Stimulated activated CD8-positive, alpha-beta memory T cell treated with anti-CD3 and anti-CD28 coated beads, Interleukin-7, amount 100 ng/mL, for 1 hour (primary cell): ENCODE results near the gene ANKRD23.

ENCODE experiments used
- DNase-seq, 2 donors: peaks; one replicate each; pipeline ENCODE4 v3.0.0-alpha.2; 2020; ENCODE audit warnings: low read depth in 2 of 2

The ANKRD23 gene

DNA sequence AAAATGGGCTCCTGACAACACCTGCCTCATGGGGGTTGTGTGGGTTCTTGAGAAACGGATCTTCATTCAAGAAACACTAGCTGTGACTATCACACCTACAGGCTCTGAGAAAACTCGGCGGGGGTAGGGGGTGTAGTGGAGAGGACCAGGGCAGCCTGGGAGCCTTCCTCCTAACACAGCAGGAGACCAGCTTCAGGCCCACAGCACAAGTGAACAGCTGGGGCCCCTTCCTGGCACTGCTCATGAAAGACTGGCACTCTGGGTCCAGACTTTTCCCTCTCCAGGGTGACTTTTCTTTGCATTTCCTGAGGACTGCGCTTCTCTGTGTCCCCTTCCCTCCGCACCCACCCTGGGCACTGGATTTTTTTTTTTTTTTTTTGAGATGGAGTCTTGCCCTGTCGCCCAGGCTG lies 33.2 kb upstream of the ANKRD23 start:
- DNase-seq: no peak

DNA sequence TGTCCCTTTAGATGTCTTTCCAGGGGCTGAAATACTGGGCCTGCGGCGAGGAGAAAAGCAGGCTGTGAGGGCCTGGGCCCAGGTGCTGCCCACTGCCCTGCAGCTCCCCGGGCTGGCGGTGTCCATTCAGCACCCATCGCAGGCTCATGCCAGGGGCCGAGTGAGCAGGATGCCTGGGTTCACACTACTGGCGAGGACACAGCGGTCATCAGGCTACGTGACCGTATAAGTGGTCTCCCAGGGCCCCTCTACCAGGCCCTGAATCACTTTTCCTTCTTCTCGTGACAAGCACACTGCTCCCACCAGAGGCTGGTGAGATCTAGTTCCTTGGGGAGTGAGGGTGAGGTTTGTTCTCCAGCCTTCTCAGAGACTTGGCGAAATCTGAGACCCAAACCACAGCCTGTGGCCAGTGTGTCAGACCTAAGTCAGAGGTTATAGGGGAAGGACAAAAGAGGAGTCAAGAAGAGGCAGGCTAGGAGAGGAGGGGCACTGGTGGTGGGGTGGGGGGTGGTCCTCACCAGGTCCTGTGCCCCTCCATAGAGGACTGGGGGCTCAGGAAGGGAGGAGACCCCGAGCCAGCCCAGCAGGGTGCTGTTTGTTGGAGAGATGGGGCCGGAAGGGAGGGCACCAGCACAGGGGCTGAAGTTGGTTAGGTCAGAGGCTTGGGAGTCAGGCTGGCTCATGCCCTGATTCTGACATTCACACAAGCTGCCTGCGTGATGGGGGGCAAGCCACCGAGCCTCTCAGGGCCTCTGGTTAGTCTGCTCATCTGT lies 32.6 kb upstream of the ANKRD23 start:
- DNase-seq: no peak

DNA sequence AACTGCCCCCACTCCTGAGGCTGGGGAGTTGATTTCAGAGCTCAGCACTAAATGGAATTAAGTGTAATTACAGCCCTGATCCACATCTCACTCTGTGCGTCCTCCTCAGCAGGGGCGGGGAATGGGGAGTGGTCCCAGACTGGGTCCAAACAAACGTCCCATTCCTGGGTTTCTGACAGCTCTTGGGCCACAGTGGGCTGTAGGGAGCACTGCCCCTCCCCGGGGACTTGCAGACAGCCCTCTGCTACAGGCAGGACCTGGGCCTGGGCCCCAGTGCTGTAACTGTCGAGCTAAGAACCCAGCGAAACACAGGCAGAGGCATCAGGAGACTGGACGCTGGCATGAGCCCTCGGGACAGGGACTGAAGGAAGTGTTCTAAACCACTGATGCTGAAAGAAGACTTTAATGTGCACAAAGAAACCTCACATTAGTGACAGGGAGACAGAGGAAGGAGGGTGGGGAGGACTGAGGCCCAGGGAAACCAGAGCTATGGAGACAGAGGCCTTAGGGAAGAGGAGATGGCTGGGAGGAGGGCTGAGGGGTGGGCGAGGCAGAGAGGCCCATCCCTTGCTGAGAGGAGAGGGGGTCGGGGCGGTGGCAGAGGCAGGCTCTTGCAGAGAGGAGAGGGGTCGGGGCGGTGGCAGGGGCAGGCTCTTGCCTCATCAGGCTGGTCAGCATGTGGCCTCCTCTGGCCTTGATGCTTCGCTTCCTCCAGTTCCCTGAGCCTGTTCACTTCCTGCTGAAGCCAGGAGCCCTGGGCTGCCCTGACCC lies 31.9 kb upstream of the ANKRD23 start:
- no peak for DNase-seq

DNA sequence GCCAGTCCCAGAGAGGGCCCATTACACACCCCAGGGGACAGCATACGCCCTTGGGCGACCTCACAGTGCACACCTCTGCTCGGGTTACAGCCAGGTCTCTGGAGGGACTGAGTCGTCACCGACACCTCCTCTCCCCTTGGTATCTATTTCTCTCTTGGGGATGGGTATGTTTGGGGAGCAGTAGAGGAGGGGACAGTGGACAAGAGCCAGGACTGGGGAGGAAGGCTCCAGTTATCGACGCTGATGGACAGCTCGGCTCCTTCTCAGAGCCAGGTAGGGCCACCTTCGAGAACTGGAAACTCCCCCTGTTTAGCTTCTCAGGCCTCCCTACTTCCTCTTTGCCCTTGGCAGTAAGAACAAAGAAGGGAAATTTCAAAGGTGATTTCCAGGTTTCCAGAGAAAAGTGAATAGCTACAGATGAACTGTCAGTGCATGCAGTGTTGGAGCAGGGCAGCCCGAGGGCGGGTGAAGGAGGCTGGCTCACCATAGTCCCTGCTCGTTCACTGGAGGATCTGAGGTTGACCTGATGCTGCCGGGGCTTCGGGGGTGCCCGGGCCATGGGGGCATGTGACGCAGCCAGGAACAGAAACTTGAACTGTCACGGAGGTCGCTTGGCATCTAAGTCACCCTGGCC lies 30.5 kb upstream of the ANKRD23 start:
- DNase-seq: no peak

DNA sequence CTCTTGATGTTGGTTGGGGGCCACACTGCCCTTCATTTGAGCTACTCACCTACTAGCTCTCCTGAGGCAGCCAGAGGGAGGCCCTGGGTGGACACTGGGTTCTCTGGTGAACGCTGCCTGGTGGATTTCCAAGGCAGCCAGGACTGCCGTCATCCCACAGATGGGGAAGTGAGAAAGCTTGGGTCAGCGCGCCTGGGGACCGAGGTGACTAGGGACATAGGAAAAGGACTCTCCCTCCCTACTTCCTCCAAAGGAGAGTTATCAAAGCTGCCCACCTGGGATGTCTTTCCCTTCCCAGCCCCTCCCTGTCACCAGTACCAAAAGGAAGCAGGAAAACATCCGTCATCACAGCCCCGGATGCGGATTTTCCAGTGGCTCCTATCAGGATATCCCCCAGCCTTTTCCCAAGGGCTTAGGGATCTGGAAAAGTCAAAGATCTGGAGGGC lies 29.9 kb upstream of the ANKRD23 start:
- no peak for DNase-seq

DNA sequence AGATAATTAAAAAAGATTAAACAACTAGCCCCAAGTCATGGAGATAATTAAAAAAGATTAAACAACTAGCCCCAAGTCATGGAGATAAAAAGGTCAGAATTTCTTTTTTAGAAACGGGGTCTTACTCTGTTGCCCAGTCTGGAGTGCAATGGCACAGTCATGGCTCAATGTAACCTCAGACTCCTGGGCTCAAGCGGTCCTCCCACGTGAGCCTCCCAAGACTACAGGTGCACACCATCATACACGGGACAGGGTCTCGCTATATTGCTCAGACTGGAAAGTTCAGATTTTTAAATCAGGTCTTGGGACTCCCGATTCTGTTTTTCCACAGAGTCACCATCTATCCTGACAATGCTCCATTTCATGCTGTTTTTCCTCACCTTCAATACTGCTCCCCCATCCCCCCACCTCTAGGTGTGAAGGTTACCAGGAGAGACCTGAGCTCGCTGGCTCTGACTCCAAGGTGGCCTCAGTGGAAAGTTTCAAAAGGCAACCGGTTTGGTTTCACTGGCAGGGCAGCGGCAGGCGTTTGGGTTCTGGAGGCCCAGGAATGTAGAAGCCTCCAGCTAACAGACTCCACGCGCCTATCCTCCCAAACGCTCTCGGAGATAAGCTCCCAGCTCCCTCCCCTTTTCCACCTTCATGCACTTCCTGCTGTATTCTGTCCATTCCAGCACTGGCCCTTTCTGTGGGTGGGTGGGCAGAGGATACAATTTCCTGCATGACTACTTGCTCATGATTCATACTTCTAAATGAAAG lies 28.9 kb upstream of the ANKRD23 start:
- no peak for DNase-seq

DNA sequence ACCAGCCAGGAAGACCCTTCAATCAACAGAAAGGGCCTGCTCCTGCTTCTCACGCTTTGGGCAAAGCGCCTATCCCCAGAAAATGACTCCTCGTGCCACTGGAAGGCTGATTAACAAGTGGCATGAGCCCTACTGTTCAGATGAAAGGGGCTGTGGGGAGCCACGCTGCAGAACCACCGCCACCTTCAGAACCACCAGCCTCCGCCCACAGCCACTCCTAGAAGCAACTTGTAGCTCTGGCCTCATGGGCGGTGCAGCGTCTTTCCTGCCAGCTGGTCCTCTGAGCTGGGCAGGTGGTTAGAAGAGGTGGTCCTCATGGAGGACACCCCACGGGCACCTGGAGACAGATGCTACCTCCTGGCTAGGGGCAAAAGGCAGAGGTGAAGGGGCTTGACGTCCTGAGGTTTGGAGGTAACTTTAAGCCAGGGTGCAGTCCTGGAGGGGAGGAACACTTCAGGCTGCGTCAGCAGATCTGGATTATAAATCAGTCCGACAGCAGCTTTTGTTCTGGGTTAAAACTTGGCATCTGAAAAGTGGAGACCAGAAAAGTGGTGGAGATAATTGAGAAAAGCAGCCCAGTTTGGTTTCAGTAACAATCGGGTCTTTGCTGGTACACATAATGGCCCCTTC lies 26.9 kb upstream of the ANKRD23 start:
- peak in 1 of 2 donors; percentile 43 for DNase-seq

DNA sequence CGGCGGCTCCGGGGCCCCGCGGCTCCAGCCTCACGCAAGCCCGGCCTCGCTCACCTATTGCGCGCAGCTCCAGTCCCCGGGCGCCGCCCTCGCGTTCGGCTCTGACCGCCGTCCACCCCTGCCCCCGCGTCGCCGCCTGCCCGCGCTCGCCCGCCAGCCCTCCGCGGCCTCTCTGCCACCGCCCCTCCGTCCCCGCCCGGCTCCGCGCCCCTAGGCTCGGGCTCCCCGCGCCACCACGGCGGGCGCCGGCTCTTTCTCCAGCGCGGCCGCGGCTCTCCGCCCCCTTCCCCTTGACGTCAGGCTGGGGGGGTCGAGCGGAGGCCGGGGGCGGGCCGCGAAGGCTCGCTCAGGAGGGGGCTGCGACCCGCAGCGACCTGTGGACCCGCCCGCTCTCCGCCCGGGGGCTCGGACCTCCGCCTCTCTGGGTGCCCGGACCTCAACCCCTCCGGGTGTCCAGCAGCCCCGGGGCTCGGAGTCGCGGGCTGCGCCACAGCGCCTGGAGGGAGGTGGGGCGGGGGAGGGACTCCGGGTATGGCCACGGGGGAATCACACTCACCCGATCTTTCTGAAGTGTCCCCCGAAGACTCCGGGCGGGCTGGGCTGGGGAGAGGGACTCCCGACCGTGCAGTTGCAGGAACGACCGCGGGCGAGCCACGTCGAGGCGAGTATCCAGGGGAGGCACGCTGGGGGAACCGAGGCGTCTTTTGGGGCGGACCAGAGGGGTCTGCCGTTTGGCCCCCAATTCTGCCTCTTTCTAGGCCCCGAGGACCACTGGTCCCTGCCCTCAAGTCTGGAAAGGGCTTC lies 26.2 kb upstream of the ANKRD23 start, which contains the start of gene SEMA4C:
Gene SEMA4C, minus strand, starts transcription at position 259 of the 804 bp plus-strand sequence. CDS start 2,194 bp downstream, outside the sequence.
- no peak for DNase-seq

DNA sequence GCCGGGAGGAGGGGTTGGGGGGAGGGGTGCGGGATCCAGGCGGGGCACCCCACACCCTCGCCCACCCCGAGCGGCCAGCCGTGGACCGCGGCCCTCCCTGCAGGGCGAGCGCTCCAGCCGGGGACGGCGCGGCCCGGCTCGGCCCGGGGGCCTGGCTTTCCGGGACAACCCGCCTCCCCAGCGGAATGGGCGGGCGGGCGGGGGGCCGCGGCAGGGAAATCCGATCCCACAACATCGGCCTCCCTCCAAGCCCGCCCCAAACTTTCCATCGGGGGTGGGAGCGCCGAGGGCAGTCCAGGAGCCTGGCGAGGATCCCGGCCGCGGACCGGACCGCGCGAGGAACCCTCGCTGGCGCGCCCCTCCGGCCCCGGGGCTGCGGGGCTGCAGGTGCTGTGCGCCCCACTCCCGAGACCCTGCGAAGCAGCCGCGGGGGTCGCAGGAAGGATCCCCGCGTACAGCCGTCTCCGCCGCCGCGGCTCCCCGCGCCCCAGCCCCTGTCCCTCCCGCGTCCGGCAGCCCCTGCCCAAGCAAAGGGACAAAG lies 25.5 kb upstream of the ANKRD23 start:
- DNase-seq: no peak

DNA sequence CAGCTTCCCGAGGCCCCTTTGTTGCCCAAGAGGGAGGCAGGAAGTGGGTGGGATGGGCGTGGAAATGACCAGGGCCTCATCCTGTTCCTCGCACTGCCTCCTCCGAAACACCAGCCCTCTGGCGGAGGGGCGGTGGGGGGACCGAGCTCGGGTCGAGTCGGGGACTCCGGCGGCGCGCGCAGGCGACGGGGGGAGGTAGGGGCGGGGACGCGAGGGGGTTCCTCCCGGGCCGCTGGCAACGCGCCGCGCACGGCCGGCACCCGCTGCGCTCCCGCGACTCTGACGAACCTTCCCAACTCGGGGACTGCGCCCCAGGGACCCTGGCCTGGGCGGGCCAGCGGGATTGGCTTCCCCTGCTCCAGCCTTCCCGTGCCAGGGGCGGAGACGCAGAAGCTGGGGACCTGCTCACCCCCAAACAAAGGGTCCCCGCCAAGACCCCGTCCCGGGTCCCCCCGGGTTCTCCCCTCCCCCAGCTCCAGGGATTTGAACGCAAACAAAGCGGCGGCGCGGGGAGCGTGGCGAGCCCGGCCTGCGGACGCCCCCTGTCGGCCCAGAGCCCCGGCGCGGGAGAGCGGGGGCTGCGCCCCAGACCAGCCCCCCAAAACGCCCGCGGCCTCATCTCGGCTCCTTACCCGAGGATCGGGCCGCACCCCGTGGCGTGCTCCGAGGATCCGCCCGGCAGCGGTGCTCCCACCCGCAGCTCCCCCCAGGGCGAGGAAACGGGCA lies 24.9 kb upstream of the ANKRD23 start:
- no peak for DNase-seq

DNA sequence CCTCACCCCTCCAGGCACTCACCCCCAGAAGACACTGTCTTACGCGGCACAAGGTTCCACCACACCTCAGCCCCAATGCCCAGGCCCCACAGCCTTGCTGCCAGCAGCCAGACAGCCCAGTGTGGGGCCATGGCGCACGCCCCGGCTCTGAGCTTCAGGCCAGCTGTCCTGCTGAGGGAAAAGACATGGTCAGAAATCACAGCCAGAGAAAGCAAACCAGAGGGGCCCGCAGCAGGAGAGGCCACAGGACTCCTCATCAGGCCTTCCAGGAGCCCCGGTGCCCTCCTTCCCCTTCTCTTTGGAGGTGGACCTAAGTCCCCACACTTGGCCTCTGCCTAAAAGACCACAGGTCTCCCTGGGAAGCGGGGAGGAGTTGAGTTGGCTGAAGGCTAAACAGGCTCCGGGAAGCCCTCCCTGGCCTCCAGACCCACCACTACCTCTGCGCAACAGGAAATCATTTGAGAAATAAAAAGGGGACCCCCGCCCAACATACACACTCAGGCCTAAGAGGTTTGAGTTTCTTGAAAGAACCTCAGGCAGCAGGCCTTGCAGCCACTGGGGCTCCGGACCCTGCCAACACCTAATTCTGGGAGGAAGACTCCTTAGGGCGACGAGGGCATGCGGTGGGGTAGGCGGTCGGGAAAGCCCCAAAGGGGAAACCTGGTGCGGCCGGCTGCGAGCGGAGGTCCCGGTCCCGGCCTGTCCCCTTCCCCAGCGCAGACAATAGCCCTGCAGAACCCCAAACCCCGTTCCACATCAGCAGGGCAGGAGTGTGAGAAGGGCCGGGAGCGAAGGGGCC lies 24.1 kb upstream of the ANKRD23 start:
- DNase-seq: no peak

DNA sequence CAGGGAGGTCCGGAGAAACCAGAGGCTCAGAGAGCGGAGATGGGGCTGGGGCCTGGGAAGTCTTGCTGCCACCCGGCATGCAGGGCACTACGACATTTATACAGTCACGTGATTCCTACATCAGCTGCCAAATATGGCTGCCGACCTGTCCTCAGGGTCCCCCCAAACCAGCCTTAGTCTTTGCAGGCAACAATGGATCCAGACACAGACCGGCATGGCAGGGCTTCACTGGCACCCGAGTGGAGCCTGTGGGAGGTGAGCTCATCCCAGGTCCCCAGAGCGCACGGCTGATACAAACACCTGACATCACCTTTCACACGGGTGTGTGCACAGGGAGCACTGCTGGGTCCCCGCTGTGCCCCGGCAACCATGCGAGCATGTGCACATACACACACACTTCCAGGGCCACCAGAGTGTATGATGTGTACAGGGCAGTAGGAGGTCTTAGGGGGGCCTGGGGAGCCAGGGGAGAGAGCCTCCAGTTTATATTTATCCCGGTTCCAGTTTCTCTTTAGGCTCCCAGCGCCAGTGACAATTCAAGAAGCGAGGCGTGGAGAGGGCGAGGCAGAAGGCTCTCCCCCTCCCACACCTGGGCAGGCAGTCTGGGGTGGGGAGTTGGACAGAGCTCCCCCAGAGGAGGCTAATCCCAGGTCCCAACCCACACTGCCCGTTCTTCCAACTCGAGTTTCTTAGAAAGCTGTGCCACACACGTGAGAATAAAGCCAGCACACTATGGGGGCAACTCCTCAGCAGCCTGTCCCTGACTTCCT lies 23.4 kb upstream of the ANKRD23 start:
- DNase-seq: no peak

DNA sequence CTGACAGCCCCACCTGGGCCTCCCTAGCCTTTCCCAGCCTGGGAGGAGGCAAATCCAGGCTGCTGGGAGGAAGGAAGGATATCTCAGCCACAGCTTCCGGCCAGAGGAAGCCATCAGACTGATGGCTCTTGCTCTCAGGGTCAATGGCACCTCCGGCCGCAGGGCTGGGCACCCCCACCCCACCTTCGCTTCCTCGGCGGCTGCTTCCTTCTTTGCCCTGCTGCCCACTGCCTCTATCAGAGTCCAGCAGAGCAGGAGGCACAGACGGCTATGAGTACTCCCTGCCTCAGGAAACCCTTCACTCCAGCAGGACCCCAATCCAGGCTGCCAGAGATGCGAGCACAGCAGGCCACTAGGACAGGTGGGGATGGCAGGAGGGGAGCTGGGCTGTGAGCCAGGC lies 22.8 kb upstream of the ANKRD23 start:
- DNase-seq: no peak

DNA sequence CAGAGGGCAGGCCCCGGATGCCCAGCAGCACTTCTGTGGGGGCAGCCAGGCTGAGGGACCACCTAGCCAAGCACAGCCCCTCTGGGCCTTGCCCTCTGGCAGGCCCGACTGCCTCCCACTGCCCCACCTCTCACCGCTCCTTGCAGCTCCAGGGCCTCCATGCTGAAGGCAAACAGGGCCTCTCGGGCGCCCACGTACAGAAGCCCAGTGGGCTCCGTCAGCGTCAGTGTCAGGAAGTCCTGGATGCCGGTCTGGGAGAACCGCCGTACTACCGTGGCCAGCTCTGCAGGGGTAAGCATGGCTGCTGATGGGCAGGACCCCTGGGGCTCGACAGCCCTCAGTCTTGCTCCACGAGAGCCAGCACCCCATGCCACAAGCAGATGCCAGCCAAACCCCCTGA lies 22.3 kb upstream of the ANKRD23 start:
- no peak for DNase-seq

DNA sequence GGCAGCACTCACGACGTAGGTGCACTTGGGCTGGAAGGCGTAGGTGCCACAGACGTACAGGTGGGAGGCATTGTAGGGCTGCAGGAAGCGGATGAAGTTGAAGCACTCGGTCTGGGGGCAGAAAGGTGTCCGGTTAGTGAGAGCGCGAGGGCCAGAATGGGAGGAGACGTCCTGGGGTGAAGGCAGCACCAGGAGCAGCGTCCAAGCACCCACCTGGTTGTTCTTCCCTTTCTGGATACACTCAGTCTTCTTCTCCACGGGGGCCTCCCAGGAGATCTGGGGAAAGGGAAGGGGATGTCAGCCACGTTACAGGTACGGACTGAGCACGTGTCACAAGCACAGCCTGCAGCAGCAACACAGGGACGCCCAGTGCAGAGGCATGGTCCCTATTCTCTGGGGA lies 21.8 kb upstream of the ANKRD23 start:
- no peak for DNase-seq

DNA sequence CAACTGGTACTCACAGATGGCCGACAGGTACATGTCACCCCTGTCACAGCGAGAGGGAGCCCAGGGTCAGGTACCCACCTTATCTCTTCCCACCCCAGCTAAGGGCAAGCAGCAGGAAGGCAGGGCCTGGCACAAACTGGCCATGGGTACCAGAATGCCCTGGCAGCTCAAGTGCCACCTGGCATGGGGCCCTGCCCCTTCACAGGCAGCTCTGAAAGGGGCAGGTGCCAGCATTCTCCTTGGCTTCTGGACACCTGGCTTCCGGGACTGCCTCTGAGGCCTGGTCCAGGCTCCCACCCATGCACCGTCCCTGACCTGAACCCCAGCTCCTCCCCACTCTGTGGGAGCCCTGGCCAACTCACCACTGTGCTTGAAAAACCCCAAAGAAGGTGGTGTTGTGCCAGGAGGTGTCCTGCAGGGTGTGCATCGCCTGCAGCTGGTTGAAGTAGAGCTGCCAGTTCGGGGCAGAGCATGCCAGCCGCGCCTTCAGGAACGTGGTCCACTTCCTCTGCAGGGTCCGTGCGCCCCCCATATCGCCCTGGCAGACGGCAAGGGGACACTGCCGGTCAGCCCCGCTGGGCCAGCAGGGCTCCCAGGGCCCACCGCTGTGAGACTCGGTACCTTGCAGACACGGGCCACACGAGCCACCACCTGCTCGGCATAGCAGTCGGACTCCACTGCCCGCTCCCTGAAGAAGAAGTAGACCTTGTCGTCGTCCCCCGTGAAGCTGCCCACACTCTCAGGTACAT lies 20.7 kb upstream of the ANKRD23 start:
- DNase-seq: no peak
